Adipose tissue (tissue), 3 donors: Measurements from ENCODE around the gene HECW1. TPM values are rescaled to one million over a fixed set of nuclear protein-coding genes. Genes with fewer than 3 reads are reported as not detected.

ENCODE experiments used
- H3K27ac ChIP-seq: one replicate; pipeline ENCODE4 v1.5.1; 2013; ENCODE audit warnings: low read depth, low read length
- WGBS, 3 donors: extraction: QIAGEN DNeasy Blood & Tissue Kit; methylation state at CpG; one replicate each; pipeline ENCODE4 v1.1.7; 2013; 5-methylcytosine and 5-hydroxymethylcytosine counted together
- polyA plus RNA-seq, 3 donors: library from polyadenylated mRNA; stranded (reverse); fragments of 200-250 nt; gene quantifications; one replicate each; pipeline ENCODE4 v1.2.3, GENCODE V29; 2013
- donor health status: healthy with polysubstance abuse.
- donor health status: Bipolar disorder and iron deficiency.
- donor health status: healthy.

The HECW1 gene
- polyA plus RNA-seq, 3 donors = 0.12 to 0.22 TPM; not detected in 1

DNA sequence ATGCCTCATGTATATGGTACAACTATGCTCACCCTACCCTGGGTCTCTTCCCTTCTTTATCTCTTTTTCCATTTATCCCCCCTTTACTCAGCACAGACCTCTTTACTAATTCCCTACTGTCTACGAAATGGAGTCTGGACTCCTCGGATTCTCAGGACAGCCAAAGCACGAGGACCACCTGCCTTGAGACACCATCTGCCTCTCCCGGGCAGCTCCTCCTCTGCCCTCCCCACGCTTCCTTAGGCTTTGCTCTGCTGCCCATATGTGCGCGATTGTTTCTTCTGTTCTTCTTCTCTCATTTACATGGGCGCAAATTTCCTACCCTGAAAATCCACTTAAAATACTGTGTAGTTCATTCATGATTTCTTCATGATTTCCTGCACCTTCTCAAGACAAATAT, 407.8 kb downstream of the HECW1 start:
- WGBS, 3 donors = 85 to 91% (median 86%) methylated on average over 8 of the region's 8 CpGs
- H3K27ac ChIP-seq = no peak overlapping the region

DNA sequence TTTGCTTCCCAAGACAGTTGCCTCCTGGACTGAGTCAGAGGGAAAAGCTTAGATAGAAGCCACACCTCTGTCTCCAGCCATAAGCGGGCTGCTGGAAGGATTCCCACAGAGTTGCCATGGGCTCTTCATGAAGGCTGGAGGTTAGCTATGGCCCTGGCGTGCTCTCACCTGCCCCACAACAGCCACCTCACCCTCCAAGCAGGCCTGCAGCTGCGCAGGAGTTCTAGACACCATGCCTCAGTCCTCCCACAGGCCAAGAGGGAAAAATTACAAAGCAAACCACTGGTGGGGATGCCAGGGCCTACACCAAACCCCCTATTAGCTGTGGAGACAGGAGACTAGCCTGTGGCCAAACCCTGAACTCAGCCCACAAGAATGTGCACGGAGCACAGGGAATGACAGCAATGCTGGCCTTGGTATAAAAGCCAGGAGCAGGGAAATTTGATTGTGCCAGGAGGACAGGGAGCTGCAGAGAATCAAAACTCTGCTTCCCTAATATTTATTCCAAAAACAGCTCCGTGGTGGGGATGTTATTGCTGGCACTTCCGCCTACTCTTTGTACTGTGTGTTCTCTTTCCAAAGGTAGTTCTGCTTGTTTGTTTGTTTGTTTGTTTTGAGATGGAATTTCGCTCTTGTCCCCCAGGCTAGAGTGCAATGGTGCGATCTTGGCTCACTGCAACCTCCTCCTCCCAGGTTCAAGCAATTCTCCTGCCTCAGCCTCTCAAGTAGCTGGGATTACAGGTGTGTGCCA, 410.1 kb downstream of the HECW1 start:
- 82 to 88% (median 83%) methylated on average over 8 of the region's 8 CpGs for WGBS, 3 donors
- H3K27ac ChIP-seq = no peak overlapping the region

GRCh38 chr7:43528576-43529354, 416.3 kb downstream of the HECW1 start:
- no peak overlapping the region for H3K27ac ChIP-seq
- 77 to 87% (median 84%) methylated on average over 10 of the region's 10 CpGs for WGBS, 3 donors

GRCh38 chr7:43530553-43531410, 418.3 kb downstream of the HECW1 start:
- 47 to 79% (median 76%) methylated on average over 6 of the region's 6 CpGs for WGBS, 3 donors
- H3K27ac ChIP-seq = no peak overlapping the region

DNA sequence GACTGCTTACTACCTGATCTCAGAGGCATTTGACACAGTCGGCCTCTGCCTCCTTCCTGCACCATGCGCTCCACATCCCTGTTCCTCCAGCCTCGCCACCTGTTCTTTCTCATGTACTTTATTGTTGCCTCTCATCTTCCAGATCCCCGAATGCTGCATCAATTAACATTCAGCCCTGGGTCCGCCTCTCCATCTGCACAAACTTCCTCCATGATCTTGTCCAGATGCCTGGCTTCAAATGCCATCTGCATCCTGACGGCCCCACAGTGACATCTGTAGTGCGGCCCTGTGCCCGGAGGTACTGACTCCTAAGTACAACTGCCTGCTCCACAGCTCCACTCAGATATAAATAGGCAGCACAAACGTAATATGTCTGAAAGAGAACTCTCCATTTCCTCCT, 419.3 kb downstream of the HECW1 start:
- H3K27ac ChIP-seq = no peak overlapping the region
- WGBS, 3 donors = 70 to 78% (median 72%) methylated on average over 9 of the region's 9 CpGs

GRCh38 chr7:43533801-43534479, 421.5 kb downstream of the HECW1 start:
- 46 to 70% (median 59%) methylated on average over 6 of the region's 6 CpGs for WGBS, 3 donors
- H3K27ac ChIP-seq = no peak overlapping the region

DNA sequence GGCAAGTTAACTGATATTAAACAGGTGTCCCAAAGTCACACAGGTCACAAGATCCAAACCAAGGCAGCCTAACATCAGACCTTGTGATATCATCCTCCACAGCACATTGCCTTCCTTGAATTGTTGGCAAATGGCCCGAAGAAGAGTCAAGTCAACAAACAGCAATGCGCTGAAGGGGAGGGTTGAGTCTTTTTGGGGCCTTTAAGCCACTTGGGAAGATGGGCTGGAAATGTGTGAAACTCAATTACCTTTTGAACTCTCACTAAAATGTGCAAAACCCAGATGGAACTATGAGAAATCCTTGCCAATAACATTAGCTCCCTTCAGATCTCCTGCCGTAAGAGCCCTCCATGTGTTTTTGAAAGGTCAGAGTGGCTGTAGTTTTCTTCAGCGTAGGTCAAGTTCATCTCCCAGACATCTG, 422.6 kb downstream of the HECW1 start:
- H3K27ac ChIP-seq = no peak overlapping the region
- 64 to 81% (median 78%) methylated on average over 4 of the region's 4 CpGs for WGBS, 3 donors

- 74 to 81% (median 79%) methylated on average over 6 of the region's 6 CpGs for WGBS, 3 donors
- H3K27ac ChIP-seq = no peak overlapping the region
Observed at GRCh38 chr7:43535810-43536585, 423.6 kb downstream of the HECW1 start.

DNA sequence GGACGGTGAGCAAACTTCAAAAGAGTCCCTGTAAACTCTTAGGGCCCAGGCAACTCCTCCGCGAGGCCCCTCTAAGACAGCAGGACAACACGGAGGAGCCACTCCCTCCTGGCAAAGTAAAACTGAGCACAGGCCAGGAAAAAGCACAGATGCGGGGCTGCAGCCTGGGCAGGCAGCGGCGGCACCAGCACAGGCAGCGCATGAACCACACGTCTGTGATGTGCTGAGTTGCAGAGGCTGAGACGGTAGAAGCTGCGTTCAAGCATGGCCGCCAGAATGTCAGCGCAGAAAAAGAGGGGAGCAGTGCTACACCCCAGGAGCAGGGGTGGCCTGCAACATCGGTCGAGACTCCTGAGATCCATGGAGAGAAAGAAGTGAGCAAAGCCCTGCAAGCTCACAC, 424.3 kb downstream of the HECW1 start:
- WGBS, 3 donors = 83 to 91% (median 86%) methylated on average over 15 of the region's 15 CpGs
- H3K27ac ChIP-seq = no peak overlapping the region

GRCh38 chr7:43537765-43538403, 425.4 kb downstream of the HECW1 start:
- H3K27ac ChIP-seq = no peak overlapping the region
- WGBS, 3 donors = 82 to 91% (median 89%) methylated on average over 9 of the region's 9 CpGs

DNA sequence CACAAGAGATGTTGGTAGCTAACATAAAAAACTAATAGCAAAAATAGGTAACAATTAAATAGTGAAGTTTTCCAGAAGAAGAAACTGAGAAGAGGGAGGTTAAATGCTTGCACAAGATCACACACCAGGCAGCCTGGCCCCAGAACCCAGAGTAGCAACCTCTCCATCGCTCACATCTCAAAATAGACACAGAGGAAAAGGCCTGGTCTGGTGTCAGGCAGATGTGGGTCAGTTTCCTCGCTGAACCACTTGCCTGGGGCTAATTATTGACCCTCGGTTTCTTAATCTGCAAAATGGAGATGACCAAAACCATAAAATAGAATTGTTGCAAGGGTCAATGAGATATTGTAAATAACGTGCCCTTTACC, 425.9 kb downstream of the HECW1 start:
- H3K27ac ChIP-seq = no peak overlapping the region
- WGBS, 3 donors = 76 to 87% (median 80%) methylated on average over 4 of the region's 4 CpGs

DNA sequence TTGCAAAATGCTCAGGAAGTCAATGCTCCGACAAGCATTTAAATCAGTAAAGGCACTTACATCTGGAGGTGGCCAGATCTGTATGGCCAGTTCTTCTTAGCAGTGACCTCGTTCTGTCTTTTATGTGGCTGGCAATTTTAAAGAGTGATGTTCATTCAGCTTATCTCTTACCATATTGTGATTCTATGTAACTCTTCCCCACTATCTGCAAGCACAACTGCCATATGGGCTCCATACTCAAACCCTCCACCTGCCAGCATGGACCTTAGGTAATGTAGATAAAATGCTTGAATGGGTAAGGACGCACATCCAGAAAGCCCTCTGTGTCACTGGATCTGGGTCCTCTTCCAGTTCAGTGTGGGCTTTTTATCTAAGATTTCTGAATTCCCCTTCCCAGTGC, 428.0 kb downstream of the HECW1 start:
- H3K27ac ChIP-seq = no peak overlapping the region
- 86 to 93% (median 91%) methylated on average over 3 of the region's 3 CpGs for WGBS, 3 donors

DNA sequence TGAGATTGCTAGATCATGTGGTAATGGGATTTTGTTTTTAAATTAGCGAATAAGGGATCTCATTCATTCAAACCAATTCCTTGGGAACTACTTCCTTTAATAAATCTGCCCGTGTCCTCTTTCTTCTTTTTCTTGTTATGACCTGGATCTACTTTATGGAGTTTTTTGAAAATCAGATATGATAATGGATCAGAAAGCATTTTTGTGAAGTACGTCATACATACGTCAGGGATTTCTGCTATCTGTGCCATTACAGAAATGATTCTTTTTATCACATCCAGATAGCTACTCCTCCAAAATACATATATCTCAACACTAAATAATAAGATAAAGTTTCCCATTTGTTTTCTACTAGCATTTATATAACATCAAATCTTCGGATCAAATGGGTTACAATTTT, 430.3 kb downstream of the HECW1 start:
- H3K27ac ChIP-seq = no peak overlapping the region
- WGBS, 3 donors = 92 to 96% (median 95%) methylated on average over 5 of the region's 5 CpGs

- H3K27ac ChIP-seq = no peak overlapping the region
Observed at GRCh38 chr7:43546231-43546630, 433.8 kb downstream of the HECW1 start.

GRCh38 chr7:43550427-43550826, 438.0 kb downstream of the HECW1 start:
- WGBS, 3 donors = 95 to 97% (median 95%) methylated on average over 15 to 16 of the region's 16 CpGs
- H3K27ac ChIP-seq = no peak overlapping the region

- no peak overlapping the region for H3K27ac ChIP-seq
- WGBS, 3 donors = 90 to 95% (median 90%) methylated on average over 8 of the region's 8 CpGs
Observed at GRCh38 chr7:43552122-43552521, 439.7 kb downstream of the HECW1 start.

- no peak overlapping the region for H3K27ac ChIP-seq
- WGBS, 3 donors = 43 to 76% (median 49%) methylated on average over 3 of the region's 3 CpGs
Observed at GRCh38 chr7:43553999-43554398, 441.6 kb downstream of the HECW1 start.
